HepG2 (cell line): ENCODE measurements around the gene KRT12. TPM values are rescaled to one million over a fixed set of nuclear protein-coding genes. Genes with fewer than 3 reads are reported as not detected.

Experiments
- ARNTL ChIP-seq: sonication (generic); formaldehyde crosslinking; IDR thresholded peaks from 2 replicates; pipeline ENCODE4 v1.4.0; 2020; ENCODE audit warnings: mild to moderate bottlenecking, missing genetic modification reagents
- BRD4 ChIP-seq: sonication (generic); formaldehyde crosslinking; IDR thresholded peaks from 2 replicates; pipeline ENCODE4 v1.4.0; 2020; ENCODE audit warnings: missing genetic modification reagents
- FOXC1 ChIP-seq: sonication (generic); formaldehyde crosslinking; IDR thresholded peaks from 2 replicates; pipeline ENCODE4 v1.8.0; 2022; ENCODE audit warnings: mild to moderate bottlenecking, missing genetic modification reagents, borderline replicate concordance
- FOXP4 ChIP-seq: sonication (generic); formaldehyde crosslinking; IDR thresholded peaks from 2 replicates; pipeline ENCODE4 v1.4.0; 2020; ENCODE audit warnings: missing genetic modification reagents
- MBD4 ChIP-seq: IDR thresholded peaks from 2 replicates; pipeline ENCODE4 v1.6.1; 2012; ENCODE audit warnings: low read length, inconsistent platforms, borderline replicate concordance
- MLLT10 ChIP-seq: sonication (generic); formaldehyde crosslinking; IDR thresholded peaks from 2 replicates; pipeline ENCODE4 v1.4.0; 2020; ENCODE audit warnings: missing genetic modification reagents
- MTA1 ChIP-seq: sonication (generic); formaldehyde crosslinking; IDR thresholded peaks from 2 replicates; pipeline ENCODE4 v1.4.0; 2020; ENCODE audit warnings: missing genetic modification reagents, mild to moderate bottlenecking, borderline replicate concordance
- MXD3 ChIP-seq: IDR thresholded peaks from 2 replicates; pipeline ENCODE4 v1.6.1; 2016; ENCODE audit warnings: mild to moderate bottlenecking, missing biosample characterization, missing genetic modification reagents
- PAF1 ChIP-seq: IDR thresholded peaks from 2 replicates; pipeline ENCODE4 v1.6.1; 2016; ENCODE audit warnings: missing genetic modification reagents, missing compliant biosample characterization
- PRDM15 ChIP-seq: sonication (generic); formaldehyde crosslinking; IDR thresholded peaks from 2 replicates; pipeline ENCODE4 v1.4.0; 2020; ENCODE audit warnings: missing genetic modification reagents
- RBAK ChIP-seq: sonication (generic); formaldehyde crosslinking; IDR thresholded peaks from 2 replicates; pipeline ENCODE4 v1.5.1; 2020; ENCODE audit warnings: mild to moderate bottlenecking, missing genetic modification reagents
- SKIL ChIP-seq: sonication (generic); formaldehyde crosslinking; IDR thresholded peaks from 2 replicates; pipeline ENCODE4 v1.8.0; 2022; ENCODE audit warnings: missing genetic modification reagents, mild to moderate bottlenecking, moderate library complexity, borderline replicate concordance
- ZBTB20 ChIP-seq: sonication (generic); formaldehyde crosslinking; IDR thresholded peaks from 2 replicates; pipeline ENCODE4 v1.8.1; 2023; ENCODE audit warnings: missing genetic modification reagents, low read depth, mild to moderate bottlenecking, borderline replicate concordance
- ZNF34 ChIP-seq: sonication (generic); formaldehyde crosslinking; IDR thresholded peaks from 2 replicates; pipeline ENCODE4 v1.4.0; 2020; ENCODE audit warnings: mild to moderate bottlenecking, missing genetic modification reagents, borderline replicate concordance
- ZNF44 ChIP-seq: sonication (generic); formaldehyde crosslinking; IDR thresholded peaks from 2 replicates; pipeline ENCODE4 v1.5.1; 2020; ENCODE audit warnings: mild to moderate bottlenecking, missing genetic modification reagents
- ZNF468 ChIP-seq: sonication (generic); formaldehyde crosslinking; IDR thresholded peaks from 2 replicates; pipeline ENCODE4 v1.8.0; 2022; ENCODE audit warnings: mild to moderate bottlenecking, moderate library complexity, missing genetic modification reagents
- ZNF574 ChIP-seq: sonication (generic); formaldehyde crosslinking; IDR thresholded peaks from 2 replicates; pipeline ENCODE4 v1.4.0; 2020; ENCODE audit warnings: missing genetic modification reagents
- polyA plus RNA-seq, 8 experiments: library from polyadenylated mRNA; depleted of rRNA in 3 of 8; stranded (reverse) in 7 of 8; unstranded in 1 of 8; fragments of >200 nt; fragmentation: Illumina TruSeq in 4 of 8; extraction: Trizol in 4 of 8; gene quantifications; 2 replicates each; pipeline versions ENCODE4 v1.2.1 to v1.2.3, GENCODE V29; 2011 to 2016; ENCODE audit warnings: low read depth in 4 of 8, missing spikeins in 1 of 8, mixed read lengths in 1 of 8; ENCODE audit not compliant: insufficient read depth in 1 of 8
- total RNA-seq, 5 experiments: library from RNA; depleted of rRNA; stranded (reverse); fragments of >200 nt; fragmentation: Illumina TruSeq; extraction: Trizol; gene quantifications; 2 replicates each; pipeline ENCODE4 v1.2.3, GENCODE V29; 2016; ENCODE audit warnings: low read depth in 1 of 5
- TF ChIP-seq, protein P1 (sequence below): IDR thresholded peaks from 2 replicates; pipeline ENCODE4 v1.6.1; 2016

Gene KRT12
- total and polyA plus RNA-seq, 2 of the 13 experiments (the other 11 are each of a cell fraction or from before 2014, with no cell fraction given), result 0.07 to 0.09 TPM

- TF ChIP-seq PRDM15 (no peak), MTA1 (CRISPR knock-in tag) (no peak), ARNTL (CRISPR knock-in tag) (no peak), ZBTB20 (CRISPR knock-in tag) (no peak), ZNF574 (CRISPR knock-in tag) (no peak), BRD4 (CRISPR knock-in tag) (no peak), SKIL (CRISPR knock-in tag) (no peak), RBAK (CRISPR knock-in tag) (no peak), ZNF468 (CRISPR knock-in tag) (no peak), MXD3 (CRISPR knock-in tag) (no peak), FOXC1 (no peak), MLLT10 (CRISPR knock-in tag) (no peak), PAF1 (CRISPR knock-in tag) (no peak), ZNF44 (no peak), ZNF34 (CRISPR knock-in tag) (no peak), FOXP4 (CRISPR knock-in tag) (no peak), MBD4 (no peak)
- TF ChIP-seq, protein P1, sequence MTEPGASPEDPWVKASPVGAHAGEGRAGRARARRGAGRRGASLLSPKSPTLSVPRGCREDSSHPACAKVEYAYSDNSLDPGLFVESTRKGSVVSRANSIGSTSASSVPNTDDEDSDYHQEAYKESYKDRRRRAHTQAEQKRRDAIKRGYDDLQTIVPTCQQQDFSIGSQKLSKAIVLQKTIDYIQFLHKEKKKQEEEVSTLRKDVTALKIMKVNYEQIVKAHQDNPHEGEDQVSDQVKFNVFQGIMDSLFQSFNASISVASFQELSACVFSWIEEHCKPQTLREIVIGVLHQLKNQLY (CRISPR knock-in tag), result 0 out of 2 replicates have a peak, but pooled peaks have one; percentile 45
Observed at GRCh38 chr17:40915199-40915661, 48.2 kb upstream of the KRT12 start (continued).
